LNCaP clone FGC (cell line): ENCODE data around the gene FOXR1.
"Not testable (repeated sequence)": the region's sequence is repeated elsewhere in the genome, so short reads cannot be mapped to it uniquely, and the experiment has no call there.

Experiments used
- DNase-seq: peaks from one replicate; pipeline ENCODE4 v3.0.0-alpha.2; 2011; ENCODE audit warnings: low read depth
- H3K4me3 ChIP-seq: 2 replicates; pipeline ENCODE4 v1.5.1; 2011; ENCODE audit warnings: mild to moderate bottlenecking, low read depth, low read length, control low read depth
- TF ChIP-seq, protein P1 (sequence below): IDR thresholded peaks from 2 replicates; pipeline ENCODE4 v1.5.1; 2012; ENCODE audit warnings: mild to moderate bottlenecking; ENCODE audit not compliant: control insufficient read depth, insufficient read depth; ENCODE audit errors: extremely low read depth

The FOXR1 gene

DNA sequence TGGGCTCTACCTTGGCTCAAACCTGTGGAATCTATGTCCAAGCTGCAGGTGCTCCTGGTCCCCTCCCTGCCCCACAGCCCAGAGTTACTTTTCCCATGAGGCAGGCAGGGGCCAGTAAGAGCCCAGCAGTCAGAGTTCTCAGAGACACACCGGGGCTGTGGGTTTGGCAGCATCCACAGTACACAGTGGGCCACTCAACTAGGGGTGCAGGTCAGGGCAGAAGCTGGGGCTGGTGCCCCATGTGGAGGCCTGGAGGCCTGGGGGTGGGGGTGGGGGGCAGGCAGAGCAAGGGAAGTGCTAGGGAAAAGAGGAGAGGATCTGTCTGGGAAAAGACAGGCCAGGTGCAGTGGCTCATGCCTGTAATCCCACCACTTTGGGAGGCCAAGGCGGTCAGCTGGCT is 13.0 kb upstream of the FOXR1 start:
- no peak for DNase-seq
- TF ChIP-seq, protein P1, sequence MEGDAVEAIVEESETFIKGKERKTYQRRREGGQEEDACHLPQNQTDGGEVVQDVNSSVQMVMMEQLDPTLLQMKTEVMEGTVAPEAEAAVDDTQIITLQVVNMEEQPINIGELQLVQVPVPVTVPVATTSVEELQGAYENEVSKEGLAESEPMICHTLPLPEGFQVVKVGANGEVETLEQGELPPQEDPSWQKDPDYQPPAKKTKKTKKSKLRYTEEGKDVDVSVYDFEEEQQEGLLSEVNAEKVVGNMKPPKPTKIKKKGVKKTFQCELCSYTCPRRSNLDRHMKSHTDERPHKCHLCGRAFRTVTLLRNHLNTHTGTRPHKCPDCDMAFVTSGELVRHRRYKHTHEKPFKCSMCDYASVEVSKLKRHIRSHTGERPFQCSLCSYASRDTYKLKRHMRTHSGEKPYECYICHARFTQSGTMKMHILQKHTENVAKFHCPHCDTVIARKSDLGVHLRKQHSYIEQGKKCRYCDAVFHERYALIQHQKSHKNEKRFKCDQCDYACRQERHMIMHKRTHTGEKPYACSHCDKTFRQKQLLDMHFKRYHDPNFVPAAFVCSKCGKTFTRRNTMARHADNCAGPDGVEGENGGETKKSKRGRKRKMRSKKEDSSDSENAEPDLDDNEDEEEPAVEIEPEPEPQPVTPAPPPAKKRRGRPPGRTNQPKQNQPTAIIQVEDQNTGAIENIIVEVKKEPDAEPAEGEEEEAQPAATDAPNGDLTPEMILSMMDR: no peak
- no peak overlapping the region for H3K4me3 ChIP-seq

DNA sequence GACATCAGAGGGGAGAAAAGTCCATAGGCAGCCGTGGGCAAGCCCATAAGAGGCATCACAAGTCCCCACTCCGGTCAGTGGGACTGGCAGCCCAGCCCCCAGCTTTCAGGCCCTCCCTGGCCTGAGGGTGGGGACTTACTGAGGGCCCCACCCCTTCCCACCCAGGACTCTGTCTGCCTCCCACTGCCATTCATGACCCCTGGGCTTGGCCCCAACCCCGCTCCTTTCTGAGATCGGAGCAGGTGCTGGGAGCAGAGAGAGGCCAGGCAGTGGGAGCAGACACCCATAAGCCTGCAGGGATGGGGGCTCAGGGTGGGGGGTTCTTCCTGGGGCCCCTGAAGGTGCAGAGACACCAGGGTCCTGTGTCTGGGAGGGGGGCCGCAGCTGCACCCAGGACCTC is 10.4 kb upstream of the FOXR1 start:
- no peak overlapping the region for H3K4me3 ChIP-seq
- TF ChIP-seq, protein P1: no peak
- DNase-seq: no peak

DNA sequence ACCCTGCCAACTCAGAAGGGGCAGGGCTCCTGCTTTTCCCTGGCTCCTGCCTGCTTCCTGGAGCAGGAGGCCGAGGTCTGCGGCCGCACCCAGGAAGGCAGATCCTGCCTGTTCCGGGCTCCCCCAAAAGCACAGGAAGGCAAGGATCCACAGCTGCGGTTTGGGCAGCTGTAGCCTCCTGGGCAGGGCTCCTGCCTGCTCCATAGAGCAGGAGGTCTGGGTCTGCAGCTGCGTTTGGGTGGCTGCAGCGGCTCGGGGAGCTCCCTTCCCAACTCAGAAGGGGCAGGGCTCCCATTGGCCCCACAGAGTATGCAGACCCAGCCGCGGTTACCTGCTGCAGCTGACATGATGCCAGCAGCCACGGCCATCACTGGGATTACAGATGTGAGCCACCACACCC is 10.0 kb upstream of the FOXR1 start:
- H3K4me3 ChIP-seq: no peak overlapping the region
- TF ChIP-seq, protein P1: no peak
- DNase-seq: no peak

DNA sequence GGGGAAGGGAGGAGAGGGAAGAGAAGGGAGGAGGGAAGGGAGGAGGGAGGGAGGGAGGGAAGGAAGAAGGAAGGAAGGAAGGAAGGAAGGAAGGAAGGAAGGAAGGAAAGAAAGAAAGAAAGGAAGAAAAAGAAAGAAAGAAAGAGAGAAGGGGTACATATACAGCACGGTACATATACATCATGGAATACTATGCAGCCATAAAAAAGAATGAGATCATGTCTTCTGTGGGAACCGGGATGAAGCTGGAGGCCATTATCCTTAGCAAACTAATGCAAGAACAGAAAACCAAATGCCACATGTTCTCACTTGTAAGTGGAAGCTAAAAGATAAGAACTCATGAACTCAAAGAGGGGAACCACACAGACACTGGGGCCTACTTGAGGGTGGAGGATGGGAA is 2.1 kb upstream of the FOXR1 start:
- not testable (repeated sequence) for H3K4me3 ChIP-seq, DNase-seq

DNA sequence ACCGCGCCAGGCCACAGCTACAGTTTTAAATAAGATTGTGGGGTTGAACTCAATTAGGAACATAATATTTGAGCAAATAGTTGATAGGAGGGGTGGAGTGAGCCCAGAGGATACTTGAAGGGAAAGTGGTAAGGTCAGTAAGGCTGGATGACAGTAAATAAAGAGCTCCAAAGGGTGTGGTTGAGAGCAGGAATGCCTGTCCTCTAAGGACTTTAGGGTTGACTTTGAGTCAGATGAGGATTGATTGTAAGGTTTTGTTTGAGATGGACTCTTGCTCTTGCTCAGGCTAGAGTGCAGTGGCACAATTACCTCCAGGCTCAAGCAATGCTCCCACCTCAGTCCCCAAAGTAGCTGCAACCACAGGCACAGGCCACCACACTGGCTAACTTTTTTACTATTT is 2.4 kb downstream of the FOXR1 start:
- no peak for DNase-seq
- no peak overlapping the region for H3K4me3 ChIP-seq
- TF ChIP-seq, protein P1: no peak

DNA sequence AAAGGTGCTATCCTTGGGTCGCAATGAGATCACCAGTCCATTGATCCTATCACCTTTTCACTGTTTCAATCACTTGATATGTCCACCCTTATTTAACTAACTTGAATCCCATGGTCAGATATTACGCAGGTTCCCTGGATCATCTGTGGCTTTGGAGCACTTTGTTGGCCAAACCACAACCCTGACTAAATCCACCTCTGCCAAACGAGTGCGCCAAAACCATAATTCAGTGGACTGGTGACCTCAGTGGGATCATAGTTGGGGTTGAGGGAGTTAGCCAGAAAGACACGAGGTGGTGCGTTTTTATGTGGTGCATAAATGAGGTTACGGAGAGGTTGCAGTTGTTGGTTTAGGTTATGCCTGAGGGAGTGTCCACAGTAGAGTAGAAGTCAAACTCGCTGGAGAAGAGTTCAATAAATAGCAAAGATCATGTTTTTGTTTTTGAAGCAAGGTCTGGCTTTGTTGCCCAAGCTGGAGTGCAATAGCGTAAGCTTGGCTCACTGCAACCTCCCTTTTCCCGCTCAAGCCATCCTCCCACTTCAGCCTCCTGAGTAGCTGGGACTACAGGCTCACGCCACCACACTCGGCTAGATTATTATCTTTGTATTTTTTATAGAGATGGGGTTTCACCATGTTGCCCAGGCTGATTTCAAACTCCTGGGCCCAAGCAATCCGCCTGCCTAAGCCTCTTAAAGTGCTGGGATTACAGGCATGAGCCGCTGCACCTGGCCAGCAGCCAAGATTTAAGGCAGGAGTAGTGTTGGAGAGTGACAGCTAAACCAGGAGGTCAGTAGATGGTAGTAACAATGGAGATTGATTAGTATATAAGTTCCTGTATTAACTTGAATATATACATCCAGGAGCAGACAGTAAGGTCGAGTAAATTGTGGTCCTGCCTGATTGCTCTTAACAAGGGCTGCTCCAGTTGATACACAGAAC is 4.5 kb downstream of the FOXR1 start:
- no peak overlapping the region for H3K4me3 ChIP-seq
- TF ChIP-seq, protein P1: no peak
- DNase-seq: no peak

DNA sequence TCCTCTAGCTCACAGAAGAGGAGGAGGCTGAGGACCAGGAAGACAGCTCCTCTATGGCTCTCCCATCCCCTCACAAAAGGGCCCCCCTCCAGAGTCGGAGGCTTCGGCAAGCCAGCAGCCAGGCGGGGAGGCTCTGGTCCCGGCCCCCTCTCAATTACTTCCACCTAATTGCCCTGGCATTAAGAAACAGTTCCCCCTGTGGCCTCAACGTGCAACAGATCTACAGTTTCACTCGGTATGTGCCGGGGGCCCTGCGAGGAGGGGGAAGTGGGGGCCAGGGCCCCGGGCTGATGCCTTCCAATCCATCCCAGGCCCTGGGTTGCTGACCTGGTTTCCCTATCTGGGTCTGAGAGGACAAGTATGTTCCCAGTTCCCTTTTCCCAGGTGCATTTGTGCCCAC is 7.9 kb downstream of the FOXR1 start:
- DNase-seq: no peak
- TF ChIP-seq, protein P1: no peak

More for the DNA sequence above, 7.9 kb downstream of the FOXR1 start:
- H3K4me3 ChIP-seq: no peak overlapping the region
